Measurements from ENCODE around the gene MYRF.

MYRF gene

DNA sequence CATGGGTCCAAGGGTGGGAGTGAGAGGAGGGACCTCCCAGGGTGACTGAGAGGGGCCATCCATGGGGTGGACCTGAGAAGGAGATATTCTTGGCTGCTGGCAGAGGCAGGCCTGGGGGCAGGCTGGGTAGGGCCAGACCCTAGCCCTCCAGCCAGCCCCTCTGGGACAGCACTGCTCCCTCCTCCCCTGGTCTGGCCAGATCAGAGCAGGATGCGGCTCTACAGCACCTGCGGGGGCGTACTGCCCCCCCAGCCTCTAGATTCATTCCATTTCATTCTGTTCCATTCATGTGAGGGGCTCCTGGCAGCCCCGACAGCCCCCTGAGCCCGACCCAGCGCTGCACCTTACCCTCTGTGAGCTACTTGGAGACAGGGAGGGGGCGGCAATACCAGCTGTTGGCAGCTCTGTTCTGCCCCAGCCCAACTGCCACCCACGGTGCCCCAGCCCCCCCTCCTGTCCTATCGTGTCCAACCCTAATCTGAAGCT lies 34.3 kb upstream of the MYRF start:
- no peak for DNase-seq (ENCODE audit: low read depth in 2 of 2)
- H3K4me3 ChIP-seq (replicated peaks in 1 of 2; ENCODE audit: low read depth in 2 of 2, low read length in 2 of 2): peak overlapping the region; percentile 19 to 47
- TF ChIP-seq, protein P1, sequence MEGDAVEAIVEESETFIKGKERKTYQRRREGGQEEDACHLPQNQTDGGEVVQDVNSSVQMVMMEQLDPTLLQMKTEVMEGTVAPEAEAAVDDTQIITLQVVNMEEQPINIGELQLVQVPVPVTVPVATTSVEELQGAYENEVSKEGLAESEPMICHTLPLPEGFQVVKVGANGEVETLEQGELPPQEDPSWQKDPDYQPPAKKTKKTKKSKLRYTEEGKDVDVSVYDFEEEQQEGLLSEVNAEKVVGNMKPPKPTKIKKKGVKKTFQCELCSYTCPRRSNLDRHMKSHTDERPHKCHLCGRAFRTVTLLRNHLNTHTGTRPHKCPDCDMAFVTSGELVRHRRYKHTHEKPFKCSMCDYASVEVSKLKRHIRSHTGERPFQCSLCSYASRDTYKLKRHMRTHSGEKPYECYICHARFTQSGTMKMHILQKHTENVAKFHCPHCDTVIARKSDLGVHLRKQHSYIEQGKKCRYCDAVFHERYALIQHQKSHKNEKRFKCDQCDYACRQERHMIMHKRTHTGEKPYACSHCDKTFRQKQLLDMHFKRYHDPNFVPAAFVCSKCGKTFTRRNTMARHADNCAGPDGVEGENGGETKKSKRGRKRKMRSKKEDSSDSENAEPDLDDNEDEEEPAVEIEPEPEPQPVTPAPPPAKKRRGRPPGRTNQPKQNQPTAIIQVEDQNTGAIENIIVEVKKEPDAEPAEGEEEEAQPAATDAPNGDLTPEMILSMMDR (IDR thresholded peaks at IDR 0.05; ENCODE audit: low read depth, low read length): no peak

GRCh38 chr11:61718621-61719302 lies 33.7 kb upstream of the MYRF start:
- peak; percentile 56 to 61 for DNase-seq (ENCODE audit: low read depth in 2 of 2)

GRCh38 chr11:61719978-61720377 lies 32.5 kb upstream of the MYRF start:
- TF ChIP-seq, protein P1 (IDR thresholded peaks at IDR 0.05; ENCODE audit: low read depth, low read length): no peak
- H3K4me3 ChIP-seq (replicated peaks in 1 of 2; ENCODE audit: low read depth in 2 of 2, low read length in 2 of 2): no peak overlapping the region
- DNase-seq (ENCODE audit: low read depth in 2 of 2): no peak

More at GRCh38 chr11:61718621-61719302, 33.7 kb upstream of the MYRF start:
- peak overlapping the region; percentile 33 to 47 for H3K4me3 ChIP-seq (replicated peaks in 1 of 2; ENCODE audit: low read depth in 2 of 2, low read length in 2 of 2)
- TF ChIP-seq, protein P1 (IDR thresholded peaks at IDR 0.05; ENCODE audit: low read depth, low read length): no peak

- TF ChIP-seq, protein P1 (IDR thresholded peaks at IDR 0.05; ENCODE audit: low read depth, low read length): no peak
Measured at GRCh38 chr11:61720597-61720996, 31.8 kb upstream of the MYRF start.

DNA sequence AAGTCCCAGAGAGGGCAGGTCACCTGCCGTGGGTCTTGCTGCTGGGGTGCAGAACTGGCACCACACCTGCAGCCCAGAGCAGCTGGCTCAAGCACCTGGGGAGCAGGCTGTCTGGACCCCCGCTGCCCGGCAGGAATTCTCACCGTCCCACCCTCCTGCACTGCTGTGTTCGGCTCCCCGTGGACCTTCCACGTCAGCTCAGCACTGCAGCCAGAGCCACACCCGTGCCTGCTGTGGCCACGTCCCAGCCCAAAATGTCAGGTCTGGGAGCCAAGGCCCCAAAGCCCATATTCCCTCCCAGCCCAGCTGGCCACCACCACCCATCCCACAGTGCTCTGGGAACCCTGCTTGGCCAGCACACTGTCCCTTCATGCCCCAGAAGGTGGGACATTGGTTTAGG lies 28.0 kb upstream of the MYRF start:
- TF ChIP-seq, protein P1 (IDR thresholded peaks at IDR 0.05; ENCODE audit: low read depth, low read length): no peak
- DNase-seq (ENCODE audit: low read depth in 2 of 2): no peak
- no peak overlapping the region for H3K4me3 ChIP-seq (replicated peaks in 1 of 2; ENCODE audit: low read depth in 2 of 2, low read length in 2 of 2)

More at GRCh38 chr11:61720597-61720996, 31.8 kb upstream of the MYRF start:
- no peak for DNase-seq (ENCODE audit: low read depth in 2 of 2)
- no peak overlapping the region for H3K4me3 ChIP-seq (replicated peaks in 1 of 2; ENCODE audit: low read depth in 2 of 2, low read length in 2 of 2)

DNA sequence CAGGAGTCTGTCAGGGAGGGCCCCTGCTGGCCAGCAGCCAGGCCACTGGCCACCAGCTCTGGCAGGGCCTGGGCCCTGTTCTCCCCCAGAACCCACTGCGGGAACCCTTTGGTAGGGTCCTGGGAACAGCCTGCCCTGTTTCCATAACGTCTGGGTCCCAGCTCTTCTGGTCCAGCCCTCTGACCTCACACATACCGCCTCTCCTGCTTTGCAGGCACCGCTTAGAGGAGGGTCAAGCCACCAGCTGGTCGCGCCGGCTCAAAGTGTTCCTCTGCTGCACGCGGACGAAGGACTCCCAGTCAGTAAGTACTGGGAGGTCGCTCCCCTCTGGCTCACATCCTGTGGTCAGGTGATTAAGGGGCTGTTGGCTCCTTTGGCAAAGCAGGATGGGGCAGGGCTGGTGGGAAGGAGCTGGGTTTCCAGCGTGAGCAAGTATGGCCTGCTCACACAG lies 26.6 kb upstream of the MYRF start:
- TF ChIP-seq, protein P1 (IDR thresholded peaks at IDR 0.05; ENCODE audit: low read depth, low read length): no peak
- peak; percentile 26 to 36 for DNase-seq (ENCODE audit: low read depth in 2 of 2)
- no peak overlapping the region for H3K4me3 ChIP-seq (replicated peaks in 1 of 2; ENCODE audit: low read depth in 2 of 2, low read length in 2 of 2)
